ENCODE results near the gene KLHDC7B. TPM values are rescaled to one million over a fixed set of nuclear protein-coding genes. Genes with fewer than 3 reads are reported as not detected.
A peak's percentile ranks its signal among the peaks of the same experiment; 100 is the strongest.

The KLHDC7B gene
- 2.6 TPM for polyA plus RNA-seq (2012; ENCODE audit: low read depth, missing spikeins)

GRCh38 chr22:50545522-50546325 lies at the start of gene KLHDC7B:
Gene KLHDC7B (plus strand): TSS chr22:50545899. CDS start chr22:50546244, 345 bp downstream.
- TF ChIP-seq SPI1 (IDR thresholded peaks at IDR 0.05; ENCODE audit: low read depth, low read length), result no peak
- TF ChIP-seq TAF1 (IDR thresholded peaks at IDR 0.05; ENCODE audit: low read depth, low read length), result no peak
- TF ChIP-seq PAX5 (IDR thresholded peaks at IDR 0.05; ENCODE audit: insufficient read depth, low read length, severe bottlenecking), result no peak
- no peak for TF ChIP-seq POLR2AphosphoS5 (IDR thresholded peaks at IDR 0.05; ENCODE audit: low read depth, low read length)
- no peak for TF ChIP-seq POU2F2 (IDR thresholded peaks at IDR 0.05; ENCODE audit: low read depth, low read length)
- TF ChIP-seq POLR2A (IDR thresholded peaks at IDR 0.05; ENCODE audit: low read depth, low read length), result no peak
- DNase-seq (ENCODE audit: insufficient read length, low spot score) (no peak), FAIRE-seq (no peak)

GRCh38 chr22:50497093-50497492 lies 48.6 kb upstream of the KLHDC7B start:
- DNase-seq (ENCODE audit: insufficient read length, low spot score) (no peak), FAIRE-seq (no peak)
- no peak for TF ChIP-seq PAX5 (IDR thresholded peaks at IDR 0.05; ENCODE audit: insufficient read depth, low read length, severe bottlenecking)
- TF ChIP-seq TAF1 (IDR thresholded peaks at IDR 0.05; ENCODE audit: low read depth, low read length), result no peak
- TF ChIP-seq POLR2AphosphoS5 (IDR thresholded peaks at IDR 0.05; ENCODE audit: low read depth, low read length), result no peak
- TF ChIP-seq SPI1 (IDR thresholded peaks at IDR 0.05; ENCODE audit: low read depth, low read length), result no peak

DNA sequence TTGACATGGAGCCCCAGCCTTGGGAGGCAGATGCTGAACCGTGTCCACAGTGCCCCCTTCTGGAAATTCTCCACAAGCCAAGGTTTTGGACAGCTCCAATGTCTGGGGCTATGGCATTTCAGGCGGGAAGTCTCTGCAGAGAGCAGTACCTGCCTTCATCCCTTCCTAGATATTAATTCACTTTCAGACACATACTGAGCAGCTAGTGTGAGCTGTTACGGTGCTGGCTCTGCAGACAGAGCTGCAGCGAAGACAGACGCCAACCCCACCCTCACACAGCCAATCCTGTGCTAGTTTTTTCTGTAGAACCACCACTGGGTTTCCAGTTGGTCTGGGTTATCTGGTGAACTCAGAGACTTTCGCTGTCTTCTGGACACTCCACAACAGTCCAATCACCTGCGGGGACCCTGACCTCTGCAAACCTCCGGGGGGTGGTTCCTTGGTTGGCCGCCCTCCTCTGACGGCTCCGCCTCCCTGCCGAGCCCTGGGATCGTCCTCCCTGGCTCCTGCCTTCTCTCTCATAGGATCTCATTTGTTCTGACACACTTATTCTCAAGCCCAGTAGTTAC lies 47.3 kb upstream of the KLHDC7B start:
- FAIRE-seq (peak; percentile 90), DNase-seq (ENCODE audit: insufficient read length, low spot score) (no peak)
- no peak for TF ChIP-seq POLR2AphosphoS5 (IDR thresholded peaks at IDR 0.05; ENCODE audit: low read depth, low read length)
- TF ChIP-seq PAX5 (IDR thresholded peaks at IDR 0.05; ENCODE audit: insufficient read depth, low read length, severe bottlenecking), result no peak
- TF ChIP-seq SPI1 (IDR thresholded peaks at IDR 0.05; ENCODE audit: low read depth, low read length), result no peak
- no peak for TF ChIP-seq POU2F2 (IDR thresholded peaks at IDR 0.05; ENCODE audit: low read depth, low read length)
- no peak for TF ChIP-seq TAF1 (IDR thresholded peaks at IDR 0.05; ENCODE audit: low read depth, low read length)

- TF ChIP-seq PAX5 (IDR thresholded peaks at IDR 0.05; ENCODE audit: insufficient read depth, low read length, severe bottlenecking) (no peak), POLR2AphosphoS5 (IDR thresholded peaks at IDR 0.05; ENCODE audit: low read depth, low read length) (no peak), SPI1 (IDR thresholded peaks at IDR 0.05; ENCODE audit: low read depth, low read length) (no peak)
- FAIRE-seq, result no peak
- DNase-seq (ENCODE audit: insufficient read length, low spot score), result no peak
These were observed 45.2 kb upstream of the KLHDC7B start for GRCh38 chr22:50500452-50500851.

GRCh38 chr22:50502096-50502495 lies 43.6 kb upstream of the KLHDC7B start:
- DNase-seq (ENCODE audit: insufficient read length, low spot score) (no peak), FAIRE-seq (no peak)
- TF ChIP-seq TAF1 (IDR thresholded peaks at IDR 0.05; ENCODE audit: low read depth, low read length), result no peak
- no peak for TF ChIP-seq POLR2A (IDR thresholded peaks at IDR 0.05; ENCODE audit: low read depth, low read length)
- no peak for TF ChIP-seq SPI1 (IDR thresholded peaks at IDR 0.05; ENCODE audit: low read depth, low read length)
- TF ChIP-seq PAX5 (IDR thresholded peaks at IDR 0.05; ENCODE audit: insufficient read depth, low read length, severe bottlenecking), result no peak
- TF ChIP-seq POU2F2 (IDR thresholded peaks at IDR 0.05; ENCODE audit: low read depth, low read length), result no peak
- no peak for TF ChIP-seq POLR2AphosphoS5 (IDR thresholded peaks at IDR 0.05; ENCODE audit: low read depth, low read length)

DNA sequence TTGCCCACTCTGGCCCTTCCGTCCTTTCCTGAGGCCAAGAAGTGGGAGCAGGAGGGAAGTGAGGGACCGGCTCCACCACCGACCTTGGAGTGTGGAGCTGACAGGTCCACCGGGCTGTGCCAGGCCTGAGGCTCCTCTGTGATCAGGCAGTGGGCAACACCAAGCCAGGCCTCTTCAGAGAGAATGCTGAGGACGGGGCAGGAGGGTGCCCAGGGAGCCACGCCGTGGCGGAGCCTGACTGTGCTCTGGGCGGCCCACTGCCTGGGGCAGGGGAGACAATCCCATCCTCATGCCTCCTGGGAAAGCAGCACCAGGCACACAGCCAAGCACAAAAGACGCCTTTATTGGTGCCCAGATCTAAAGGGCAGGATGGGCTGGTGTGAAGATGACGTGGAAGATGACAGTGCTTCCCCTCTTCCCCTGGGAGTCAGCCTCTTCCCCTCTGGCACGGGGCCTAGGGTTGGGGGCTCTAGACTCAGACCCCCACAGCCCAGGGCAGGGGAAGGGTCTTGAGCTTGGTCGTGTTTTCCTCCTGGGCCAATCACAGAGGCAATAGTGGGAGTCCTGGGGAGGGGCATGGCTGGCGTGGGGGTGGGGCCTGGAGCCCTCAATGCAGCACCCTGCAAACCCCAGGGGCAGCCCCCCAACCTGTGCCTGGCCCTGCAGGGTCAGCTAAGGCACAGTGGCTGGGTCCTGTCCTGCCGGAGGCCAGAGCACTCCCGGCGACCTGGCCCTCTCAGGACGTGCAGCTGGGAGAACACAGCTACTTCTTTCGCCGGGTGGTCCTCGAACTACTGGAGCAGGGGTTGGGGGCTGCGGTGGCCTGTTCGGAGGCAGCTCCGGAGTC lies 42.8 kb upstream of the KLHDC7B start:
- FAIRE-seq, result no peak

DNA sequence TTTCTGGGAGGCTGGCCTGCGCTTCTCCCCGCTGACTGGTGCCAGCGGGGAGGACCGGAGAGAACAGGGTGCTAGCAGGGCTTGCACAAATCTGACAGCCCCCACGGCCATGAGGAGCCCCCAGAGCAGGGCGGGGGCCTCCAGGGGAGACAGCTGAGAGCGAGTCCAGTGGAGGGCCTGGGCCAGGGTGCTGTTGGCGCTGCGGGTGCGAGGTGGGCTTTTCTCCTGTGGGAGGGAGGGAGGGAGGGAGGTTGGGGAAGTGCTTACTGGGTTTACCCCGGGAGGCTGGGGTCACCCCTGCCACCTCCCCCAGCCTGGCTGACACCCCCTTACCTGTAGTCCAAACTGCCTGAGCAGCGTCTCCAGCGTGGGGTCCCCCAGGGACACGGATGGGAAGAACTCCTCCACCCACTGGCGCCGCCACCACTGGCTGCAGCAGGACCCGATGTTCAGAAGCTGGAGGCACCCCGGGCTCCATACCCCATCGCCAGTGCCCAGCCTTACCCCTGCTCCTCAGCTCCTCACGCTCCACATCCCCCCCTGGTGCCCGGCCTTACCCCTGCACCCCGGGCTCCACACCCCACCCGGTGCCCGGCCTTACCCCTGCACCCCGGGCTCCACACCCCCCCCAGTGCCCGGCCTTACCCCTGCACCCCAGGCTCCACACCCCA lies 42.1 kb upstream of the KLHDC7B start:
- DNase-seq (ENCODE audit: insufficient read length, low spot score) (no peak), FAIRE-seq (no peak)
- no peak for TF ChIP-seq TAF1 (IDR thresholded peaks at IDR 0.05; ENCODE audit: low read depth, low read length)
- no peak for TF ChIP-seq POU2F2 (IDR thresholded peaks at IDR 0.05; ENCODE audit: low read depth, low read length)
- TF ChIP-seq SPI1 (IDR thresholded peaks at IDR 0.05; ENCODE audit: low read depth, low read length), result no peak
- TF ChIP-seq POLR2A (IDR thresholded peaks at IDR 0.05; ENCODE audit: low read depth, low read length), result no peak
- no peak for TF ChIP-seq PAX5 (IDR thresholded peaks at IDR 0.05; ENCODE audit: insufficient read depth, low read length, severe bottlenecking)
- TF ChIP-seq POLR2AphosphoS5 (IDR thresholded peaks at IDR 0.05; ENCODE audit: low read depth, low read length), result no peak

More for the DNA sequence above, 42.8 kb upstream of the KLHDC7B start:
- no peak for DNase-seq (ENCODE audit: insufficient read length, low spot score)
- TF ChIP-seq SPI1 (IDR thresholded peaks at IDR 0.05; ENCODE audit: low read depth, low read length) (no peak), POU2F2 (IDR thresholded peaks at IDR 0.05; ENCODE audit: low read depth, low read length) (no peak), POLR2A (IDR thresholded peaks at IDR 0.05; ENCODE audit: low read depth, low read length) (no peak), TAF1 (IDR thresholded peaks at IDR 0.05; ENCODE audit: low read depth, low read length) (no peak), POLR2AphosphoS5 (IDR thresholded peaks at IDR 0.05; ENCODE audit: low read depth, low read length) (no peak), PAX5 (IDR thresholded peaks at IDR 0.05; ENCODE audit: insufficient read depth, low read length, severe bottlenecking) (no peak)

DNA sequence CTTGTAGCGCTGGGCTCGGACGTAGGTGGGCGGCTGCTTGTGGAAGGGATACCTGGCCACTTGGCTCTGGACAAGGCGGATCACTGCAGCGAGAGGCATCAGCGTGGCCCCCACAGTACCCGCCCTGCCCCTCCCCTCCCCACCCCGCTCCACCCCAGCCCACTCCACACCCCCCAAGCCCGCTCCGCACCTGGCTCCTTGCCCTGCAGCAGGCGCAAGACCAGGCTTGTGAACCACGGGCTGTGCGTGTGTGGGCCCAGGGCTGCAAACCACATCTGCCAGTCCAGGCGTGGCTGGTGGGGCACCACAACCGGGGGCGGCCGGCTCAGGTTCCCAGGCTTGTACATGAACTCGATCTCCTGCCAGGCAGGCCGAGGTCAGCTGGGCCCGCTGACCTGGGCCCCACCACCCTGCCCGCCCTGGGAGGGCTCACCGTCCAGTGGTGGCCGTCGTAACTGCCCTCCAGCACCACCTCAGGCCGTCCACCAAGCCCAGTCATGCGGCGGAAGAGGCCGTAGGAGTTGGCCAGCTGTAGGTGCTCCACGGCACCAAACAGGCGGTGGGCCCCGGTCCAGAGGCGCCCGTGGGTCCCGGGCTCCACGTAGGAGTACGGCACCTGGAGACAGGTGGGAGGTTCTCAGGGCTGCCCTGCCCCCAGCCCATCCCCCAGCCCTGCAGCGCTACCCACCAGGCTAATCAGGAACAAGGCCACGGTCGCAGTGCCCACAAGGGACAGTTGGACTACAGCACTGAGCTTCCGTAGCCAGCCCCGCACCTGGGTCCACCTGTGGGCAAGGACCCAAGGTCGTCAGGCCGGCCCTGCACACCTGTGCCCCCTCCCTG lies 41.1 kb upstream of the KLHDC7B start:
- DNase-seq (ENCODE audit: insufficient read length, low spot score) (no peak), FAIRE-seq (no peak)
- TF ChIP-seq POLR2AphosphoS5 (IDR thresholded peaks at IDR 0.05; ENCODE audit: low read depth, low read length) (no peak), TAF1 (IDR thresholded peaks at IDR 0.05; ENCODE audit: low read depth, low read length) (no peak), PAX5 (IDR thresholded peaks at IDR 0.05; ENCODE audit: insufficient read depth, low read length, severe bottlenecking) (no peak), POLR2A (IDR thresholded peaks at IDR 0.05; ENCODE audit: low read depth, low read length) (no peak), POU2F2 (IDR thresholded peaks at IDR 0.05; ENCODE audit: low read depth, low read length) (no peak), SPI1 (IDR thresholded peaks at IDR 0.05; ENCODE audit: low read depth, low read length) (no peak)
